ENCODE measurements around the gene CIRBP. TPM values are rescaled to one million over a fixed set of nuclear protein-coding genes. Genes with fewer than 3 reads are reported as not detected.

CIRBP gene
- total and polyA plus RNA-seq, 2 donors (not counting 1 experiment from before 2014, with no cell fraction given), result 643 to 1,164 TPM

DNA sequence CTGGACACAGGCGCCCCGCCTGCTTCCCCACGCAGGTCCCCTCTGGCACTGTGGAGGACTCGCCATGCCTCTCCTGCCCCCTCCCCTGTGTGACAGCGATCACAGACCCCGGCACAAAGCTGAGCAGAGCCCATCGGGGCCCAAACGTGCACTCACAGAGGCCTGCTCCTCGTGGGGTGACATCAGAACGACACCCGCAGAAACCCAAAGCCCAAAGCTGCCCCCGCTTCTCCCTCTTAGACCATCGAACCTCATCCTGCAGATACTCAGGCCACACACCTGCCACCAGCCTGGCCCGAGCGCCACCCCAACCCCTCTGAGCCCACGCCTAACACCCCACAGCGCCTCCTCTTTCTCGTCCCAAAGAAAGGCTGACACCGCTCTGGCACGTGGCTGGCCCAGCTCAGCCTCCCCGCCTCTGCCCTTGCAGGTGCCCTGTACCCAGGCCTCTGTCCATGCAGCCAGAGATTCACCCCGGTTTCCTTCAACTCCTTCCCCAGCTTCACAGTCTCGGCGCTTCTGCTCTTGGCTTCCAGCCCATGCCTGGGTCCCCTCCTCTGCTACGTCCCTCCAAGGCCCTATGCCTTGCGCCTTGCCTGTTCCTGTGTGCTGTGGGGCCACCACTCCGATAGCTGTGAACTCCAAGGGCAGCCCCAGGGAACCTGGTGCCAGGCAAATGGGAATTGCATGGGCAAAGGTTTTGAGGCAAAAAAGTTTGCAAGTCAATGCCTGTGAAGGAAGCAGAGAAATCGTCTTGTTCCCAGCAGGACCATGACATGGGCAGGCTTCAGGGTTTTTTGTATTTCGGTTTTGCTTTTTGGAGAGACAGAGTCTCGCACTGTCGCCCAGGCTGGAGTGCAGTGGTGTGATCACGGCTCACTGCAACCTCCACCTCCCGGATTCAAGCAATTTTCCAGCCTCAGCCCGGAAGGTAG is 30.5 kb upstream of the CIRBP start:
- H3K9me3 ChIP-seq (ENCODE audit: control extremely low read depth in 1 of 3, control insufficient read depth in 2 of 3, insufficient read depth in 1 of 3, low read length in 2 of 3), result no peaks in the 10 kb centered on the region
- H3K36me3 ChIP-seq (replicated peaks in 1 of 2; ENCODE audit: control extremely low read depth in 1 of 2, control insufficient read depth in 1 of 2, extremely low read depth in 1 of 2, insufficient read depth in 2 of 2, low read length in 1 of 2), result no peaks in the 10 kb centered on the region
- Mint-ChIP-seq H3K4me1 (peaks cover 33% of the 10 kb centered on the region), H3K9me3 (ENCODE audit: insufficient read depth) (no peaks in the 10 kb centered on the region), H3K27ac (peak overlapping the region; percentile 50), H3K4me3 (peak overlapping the region; percentile 87), H3K27me3 (peaks cover 8% of the 10 kb centered on the region)
- peaks cover 30 to 46% of the 10 kb centered on the region in 2 donors for H3K4me1 ChIP-seq (ENCODE audit: control insufficient read depth in 2 of 2, insufficient read depth in 2 of 2, low read length in 2 of 2)
- peak overlapping the region in 3 of 5 experiments; percentile 41 to 42 (median 42) for H3K4me3 ChIP-seq (ENCODE audit: control extremely low read depth in 1 of 5, extremely low read depth in 1 of 5, insufficient read depth in 1 of 5, low read depth in 2 of 5, low read length in 4 of 5)
- H3K4me2 ChIP-seq (replicated peaks; ENCODE audit: low read depth, low read length, poor library complexity, severe bottlenecking), result peak overlapping the region; percentile 89
- ChIA-PET POLR2A (interaction anchor here (0.6 to 1.4 kb wide), 4 partner anchors 28 to 157 kb away, joined by 3 to 11 read pairs (median 4); partner anchors contain the start of gene CIRBP), CTCF (interaction anchor here (1.0 to 1.8 kb wide), 6 partner anchors 18 to 375 kb away, joined by 3 to 8 read pairs (median 4); partner anchors contain the start of gene CIRBP)
- H3K9ac ChIP-seq (ENCODE audit: low read length), result peak overlapping the region; percentile 42
- DNase-seq, result peak; percentile 57
- TF ChIP-seq EZH2 (IDR thresholded peaks at IDR 0.05; ENCODE audit: borderline replicate concordance, insufficient read depth, low read depth, low read length, poor library complexity, severe bottlenecking), result no peak
- TF ChIP-seq, protein P1, sequence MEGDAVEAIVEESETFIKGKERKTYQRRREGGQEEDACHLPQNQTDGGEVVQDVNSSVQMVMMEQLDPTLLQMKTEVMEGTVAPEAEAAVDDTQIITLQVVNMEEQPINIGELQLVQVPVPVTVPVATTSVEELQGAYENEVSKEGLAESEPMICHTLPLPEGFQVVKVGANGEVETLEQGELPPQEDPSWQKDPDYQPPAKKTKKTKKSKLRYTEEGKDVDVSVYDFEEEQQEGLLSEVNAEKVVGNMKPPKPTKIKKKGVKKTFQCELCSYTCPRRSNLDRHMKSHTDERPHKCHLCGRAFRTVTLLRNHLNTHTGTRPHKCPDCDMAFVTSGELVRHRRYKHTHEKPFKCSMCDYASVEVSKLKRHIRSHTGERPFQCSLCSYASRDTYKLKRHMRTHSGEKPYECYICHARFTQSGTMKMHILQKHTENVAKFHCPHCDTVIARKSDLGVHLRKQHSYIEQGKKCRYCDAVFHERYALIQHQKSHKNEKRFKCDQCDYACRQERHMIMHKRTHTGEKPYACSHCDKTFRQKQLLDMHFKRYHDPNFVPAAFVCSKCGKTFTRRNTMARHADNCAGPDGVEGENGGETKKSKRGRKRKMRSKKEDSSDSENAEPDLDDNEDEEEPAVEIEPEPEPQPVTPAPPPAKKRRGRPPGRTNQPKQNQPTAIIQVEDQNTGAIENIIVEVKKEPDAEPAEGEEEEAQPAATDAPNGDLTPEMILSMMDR (IDR thresholded peaks at IDR 0.05), result no peak
- no peak for ATAC-seq (ENCODE audit: low read depth)
- H3K27ac ChIP-seq (ENCODE audit: low read length in 2 of 2), result no peak overlapping the region
- H4K20me1 ChIP-seq (ENCODE audit: control insufficient read depth, insufficient read depth, low read length, poor library complexity, severe bottlenecking), result peaks cover 9% of the 10 kb centered on the region
- WGBS (ENCODE audit: insufficient coverage), result 55% methylated on average over 30 of the region's 34 CpGs
- H2AFZ ChIP-seq (ENCODE audit: insufficient read depth, low read depth, low read length, poor library complexity, severe bottlenecking), result no peak overlapping the region
- peaks cover 0 to 21% (median 7%) of the 10 kb centered on the region in 4 experiments for H3K27me3 ChIP-seq (replicated peaks in 1 of 4; ENCODE audit: control extremely low read depth in 1 of 4, control insufficient read depth in 3 of 4, insufficient read depth in 4 of 4, low read length in 3 of 4)
- intact Hi-C loops (cut with micrococcal nuclease), result no loop called here
- peaks cover 17% of the 10 kb centered on the region for H3K79me2 ChIP-seq (ENCODE audit: control insufficient read depth, insufficient read depth, low read length)
